ENCODE measurements around the gene LAMC2. TPM values are rescaled to one million over a fixed set of nuclear protein-coding genes. Genes with fewer than 3 reads are reported as not detected.
A peak's percentile ranks its signal among the peaks of the same experiment; 100 is the strongest.

The LAMC2 gene
- total and polyA plus RNA-seq, 10 of the 15 experiments (the other 5 are each of a cell fraction or from before 2014, with no cell fraction given): 0.27 to 1.5 (median 0.92) TPM

- TF ChIP-seq SRF (IDR thresholded peaks at IDR 0.05; ENCODE audit: low read depth in 2 of 2, low read length in 2 of 2) (no peak), NFYB (IDR thresholded peaks at IDR 0.05; ENCODE audit: insufficient read depth, low read depth, low read length) (no peak), IRF3 (IDR thresholded peaks at IDR 0.05) (no peak), ZNF384 (IDR thresholded peaks at IDR 0.05; ENCODE audit: borderline replicate concordance, low read depth, low read length) (no peak), GATAD2B (conservative IDR thresholded peaks at IDR 0.05; ENCODE audit: low read depth) (no peak), IKZF1 (conservative IDR thresholded peaks at IDR 0.05) (no peak), IKZF2 (IDR thresholded peaks at IDR 0.05) (no peak), ZNF274 (IDR thresholded peaks at IDR 0.05; ENCODE audit: insufficient read depth, insufficient read length) (no peak)
- Histone ChIP-seq H4K20me1 (ENCODE audit: control insufficient read depth, insufficient read depth) (no peaks in the 10 kb centered on the region), H3K27ac (ENCODE audit: control insufficient read depth, insufficient read depth) (no peak overlapping the region), H3K4me1 (ENCODE audit: control insufficient read depth, insufficient read depth, low read length) (no peaks in the 10 kb centered on the region), H3K4me3 (no peak overlapping the region), H3K9ac (ENCODE audit: control insufficient read depth, insufficient read depth, low read length) (no peak overlapping the region), H3K27me3 (replicated peaks in 1 of 2; ENCODE audit: control insufficient read depth in 2 of 2, insufficient read depth in 2 of 2, low read length in 1 of 2) (no peaks in the 10 kb centered on the region), H3K9me3 (replicated peaks; ENCODE audit: control insufficient read depth, insufficient read depth, low read length) (no peaks in the 10 kb centered on the region), H3K36me3 (ENCODE audit: control insufficient read depth in 2 of 2, insufficient read depth in 2 of 2, low read length in 1 of 2) (no peaks in the 10 kb centered on the region), H2AFZ (ENCODE audit: control insufficient read depth, low read depth, low read length) (peak overlapping the region; percentile 12; the same call in 1 of the 2 replicates), H3K4me2 (ENCODE audit: control insufficient read depth, insufficient read depth) (no peak overlapping the region), H3K79me2 (ENCODE audit: control insufficient read depth, insufficient read depth, low read length) (no peaks in the 10 kb centered on the region)
- POLR2A ChIA-PET: no interaction called here
- SMC1A ChIA-PET (ENCODE audit: uncharacterized antibody, unreplicated experiment): interaction anchor here (0.7 to 3.9 kb wide), 4 partner anchors 9 to 39 kb away, joined by 3 to 16 read pairs (median 4); no protein-coding TSS in a partner anchor
- CTCF ChIA-PET: interaction anchor here (0.7 to 1.5 kb wide), 4 partner anchors 11 to 276 kb away, joined by 3 read pairs; no protein-coding TSS in a partner anchor
- RAD21 ChIA-PET (ENCODE audit: unreplicated experiment): no interaction called here
- ATAC-seq: peak; percentile 60
- in situ Hi-C loops (cut with MboI): no loop called here
- no peak for DNase-seq (ENCODE audit: low read depth, low spot score)
- BruUV-seq (replicated peaks): no TSS peak
- no peak for FAIRE-seq
- intact Hi-C loops (cut with micrococcal nuclease; ENCODE audit: unreplicated experiment): no loop called here
- 34% methylated on average over 7 of the region's 7 CpGs for WGBS (ENCODE audit: insufficient coverage, insufficient replicate concordance, low lambda C conversion rate, missing lambda C conversion rate)
These were observed 53.2 kb downstream of the LAMC2 start for GRCh38 chr1:183239220-183239742.
